T-helper 17 cell (primary cell): ENCODE measurements around the gene OR9Q2. TPM values are rescaled to one million over a fixed set of nuclear protein-coding genes. Genes with fewer than 3 reads are reported as not detected.

ENCODE experiments used
- ATAC-seq: fragments of 150-1000 bp; cut with Tn5 transposase; 2 replicates; pipeline ENCODE4 v1.10.0; 2021; ENCODE audit warnings: mild to moderate bottlenecking, moderate library complexity
- DNase-seq, 3 donors: peaks; one replicate each; pipeline versions ENCODE4 v3.0.0 to v3.0.0-alpha.2; 2020 to 2021
- H3K9me3 ChIP-seq: one replicate; pipeline ENCODE4 v1.7.0; 2013; ENCODE audit warnings: low read length, mild to moderate bottlenecking; ENCODE audit not compliant: control insufficient read depth, poor library complexity, severe bottlenecking
- H3K27ac Mint-ChIP-seq: one replicate; pipeline ENCODE4 v1.8.0; 2022; ENCODE audit warnings: mild to moderate bottlenecking, moderate library complexity, mixed read lengths
- H3K27me3 Mint-ChIP-seq: one replicate; pipeline ENCODE4 v1.8.0; 2022; ENCODE audit warnings: mixed read lengths
- H3K36me3 Mint-ChIP-seq: one replicate; pipeline ENCODE4 v1.8.0; 2022; ENCODE audit warnings: low read depth, mixed read lengths
- H3K4me1 Mint-ChIP-seq: one replicate; pipeline ENCODE4 v1.8.0; 2022; ENCODE audit warnings: mild to moderate bottlenecking, mixed read lengths
- H3K4me3 Mint-ChIP-seq: one replicate; pipeline ENCODE4 v1.8.0; 2022; ENCODE audit warnings: mild to moderate bottlenecking, moderate library complexity, mixed read lengths
- total RNA-seq, 4 donors: library from RNA in 2 of 4; stranded (reverse) in 2 of 4; gene quantifications; one replicate each; pipeline ENCODE4 v1.2.3 and lab custom pipeline; 2022 to 2026

The OR9Q2 gene
- total RNA-seq (not detected), total RNA-seq (lab: John Stamatoyannopoulos, UW) (0 reads per million in 2 donors)

- Mint-ChIP-seq H3K4me1 (no peaks in the 10 kb centered on the region), H3K36me3 (no peaks in the 10 kb centered on the region), H3K27me3 (no peaks in the 10 kb centered on the region), H3K27ac (no peak within 1 kb of the TSS), H3K4me3 (no peak within 1 kb of the TSS)
- DNase-seq (no peak), ATAC-seq (no peak)
- H3K9me3 ChIP-seq, result no peaks in the 10 kb centered on the region
Measured at GRCh38 chr11:58188770-58189169, at the start of gene OR9Q2. OR9Q2 (plus strand) TSS chr11:58189070; CDS start chr11:58190491, 1,421 bp downstream.

GRCh38 chr11:58142761-58143160 is 46.1 kb upstream of the OR9Q2 start:
- DNase-seq (no peak), ATAC-seq (no peak)
- Mint-ChIP-seq H3K27ac (no peak overlapping the region), H3K36me3 (peaks cover 2% of the 10 kb centered on the region), H3K4me1 (no peaks in the 10 kb centered on the region), H3K27me3 (peaks cover 6% of the 10 kb centered on the region), H3K4me3 (no peak overlapping the region)
- H3K9me3 ChIP-seq, result no peaks in the 10 kb centered on the region

GRCh38 chr11:58152781-58153180 is 36.1 kb upstream of the OR9Q2 start:
- Mint-ChIP-seq H3K36me3 (no peaks in the 10 kb centered on the region), H3K27ac (no peak overlapping the region), H3K27me3 (peaks cover 39% of the 10 kb centered on the region), H3K4me3 (no peak overlapping the region), H3K4me1 (no peaks in the 10 kb centered on the region)
- DNase-seq, result no peak
- H3K9me3 ChIP-seq, result no peaks in the 10 kb centered on the region
- ATAC-seq, result no peak

- H3K4me3 Mint-ChIP-seq, result no peak overlapping the region
- ATAC-seq (no peak), DNase-seq (no peak)
- peaks cover 34% of the 10 kb centered on the region for H3K27me3 Mint-ChIP-seq
- H3K27ac Mint-ChIP-seq, result no peak overlapping the region
- no peaks in the 10 kb centered on the region for H3K36me3 Mint-ChIP-seq
- peaks cover 2% of the 10 kb centered on the region for H3K4me1 Mint-ChIP-seq
- H3K9me3 ChIP-seq, result no peaks in the 10 kb centered on the region
Measured at GRCh38 chr11:58164389-58164788, 24.5 kb upstream of the OR9Q2 start.

- H3K4me3 Mint-ChIP-seq, result no peak overlapping the region
- H3K27ac Mint-ChIP-seq, result no peak overlapping the region
- DNase-seq (no peak), ATAC-seq (no peak)
- H3K27me3 Mint-ChIP-seq, result peaks cover 40% of the 10 kb centered on the region
- H3K4me1 Mint-ChIP-seq, result peaks cover 5% of the 10 kb centered on the region
- H3K9me3 ChIP-seq, result no peaks in the 10 kb centered on the region
- H3K36me3 Mint-ChIP-seq, result no peaks in the 10 kb centered on the region
Measured at GRCh38 chr11:58164990-58165389, 23.9 kb upstream of the OR9Q2 start.

GRCh38 chr11:58165504-58166106 is 23.3 kb upstream of the OR9Q2 start:
- no peak overlapping the region for H3K4me3 Mint-ChIP-seq
- no peak overlapping the region for H3K27ac Mint-ChIP-seq
- DNase-seq, result no peak
- H3K9me3 ChIP-seq, result no peaks in the 10 kb centered on the region
- no peaks in the 10 kb centered on the region for H3K36me3 Mint-ChIP-seq
- peaks cover 5% of the 10 kb centered on the region for H3K4me1 Mint-ChIP-seq
- peaks cover 41% of the 10 kb centered on the region for H3K27me3 Mint-ChIP-seq
- ATAC-seq, result no peak

GRCh38 chr11:58177409-58178054 is 11.3 kb upstream of the OR9Q2 start:
- H3K36me3 Mint-ChIP-seq, result no peaks in the 10 kb centered on the region
- no peaks in the 10 kb centered on the region for H3K9me3 ChIP-seq
- H3K27ac Mint-ChIP-seq, result no peak overlapping the region
- no peak overlapping the region for H3K4me3 Mint-ChIP-seq
- no peaks in the 10 kb centered on the region for H3K4me1 Mint-ChIP-seq
- ATAC-seq (no peak), DNase-seq (no peak)
- H3K27me3 Mint-ChIP-seq, result peaks cover 28% of the 10 kb centered on the region

- H3K27ac Mint-ChIP-seq, result no peak overlapping the region
- H3K4me1 Mint-ChIP-seq, result no peaks in the 10 kb centered on the region
- H3K4me3 Mint-ChIP-seq, result no peak overlapping the region
- no peaks in the 10 kb centered on the region for H3K36me3 Mint-ChIP-seq
- no peaks in the 10 kb centered on the region for H3K9me3 ChIP-seq
- DNase-seq (no peak), ATAC-seq (no peak)
- H3K27me3 Mint-ChIP-seq, result peaks cover 28% of the 10 kb centered on the region
Measured at GRCh38 chr11:58178444-58178843, 10.4 kb upstream of the OR9Q2 start.

GRCh38 chr11:58179648-58180047 is 9.2 kb upstream of the OR9Q2 start:
- peaks cover 28% of the 10 kb centered on the region for H3K27me3 Mint-ChIP-seq
- H3K9me3 ChIP-seq, result no peaks in the 10 kb centered on the region
- DNase-seq (no peak), ATAC-seq (no peak)
- no peak overlapping the region for H3K27ac Mint-ChIP-seq
- H3K4me1 Mint-ChIP-seq, result no peaks in the 10 kb centered on the region
- no peak overlapping the region for H3K4me3 Mint-ChIP-seq
- H3K36me3 Mint-ChIP-seq, result no peaks in the 10 kb centered on the region

- ATAC-seq (no peak), DNase-seq (no peak)
- Mint-ChIP-seq H3K4me3 (no peak overlapping the region), H3K27me3 (no peaks in the 10 kb centered on the region), H3K36me3 (no peaks in the 10 kb centered on the region), H3K27ac (no peak overlapping the region), H3K4me1 (no peaks in the 10 kb centered on the region)
- no peaks in the 10 kb centered on the region for H3K9me3 ChIP-seq
Measured at GRCh38 chr11:58186938-58187337, 1.9 kb upstream of the OR9Q2 start.

- no peaks in the 10 kb centered on the region for H3K9me3 ChIP-seq
- DNase-seq (no peak), ATAC-seq (no peak)
- H3K36me3 Mint-ChIP-seq, result no peaks in the 10 kb centered on the region
- H3K27ac Mint-ChIP-seq, result no peak overlapping the region
- H3K27me3 Mint-ChIP-seq, result no peaks in the 10 kb centered on the region
- H3K4me3 Mint-ChIP-seq, result no peak overlapping the region
- no peaks in the 10 kb centered on the region for H3K4me1 Mint-ChIP-seq
Measured at GRCh38 chr11:58192229-58192628, 3.4 kb downstream of the OR9Q2 start.

GRCh38 chr11:58193391-58193790 is 4.5 kb downstream of the OR9Q2 start:
- no peak overlapping the region for H3K27ac Mint-ChIP-seq
- H3K4me1 Mint-ChIP-seq, result no peaks in the 10 kb centered on the region
- H3K27me3 Mint-ChIP-seq, result no peaks in the 10 kb centered on the region
- ATAC-seq (no peak), DNase-seq (no peak)
- no peaks in the 10 kb centered on the region for H3K9me3 ChIP-seq
- no peaks in the 10 kb centered on the region for H3K36me3 Mint-ChIP-seq
- no peak overlapping the region for H3K4me3 Mint-ChIP-seq

GRCh38 chr11:58195939-58196338 is 7.1 kb downstream of the OR9Q2 start:
- H3K4me3 Mint-ChIP-seq, result no peak overlapping the region
- H3K36me3 Mint-ChIP-seq, result no peaks in the 10 kb centered on the region
- H3K27ac Mint-ChIP-seq, result no peak overlapping the region
- no peak for ATAC-seq
- no peaks in the 10 kb centered on the region for H3K9me3 ChIP-seq
- H3K4me1 Mint-ChIP-seq, result no peaks in the 10 kb centered on the region
- no peaks in the 10 kb centered on the region for H3K27me3 Mint-ChIP-seq
- DNase-seq, result no peak

- no peak for ATAC-seq
- Mint-ChIP-seq H3K27me3 (peaks cover 7% of the 10 kb centered on the region), H3K4me3 (no peak overlapping the region), H3K27ac (no peak overlapping the region), H3K36me3 (no peaks in the 10 kb centered on the region), H3K4me1 (no peaks in the 10 kb centered on the region)
- no peak for DNase-seq
- H3K9me3 ChIP-seq, result no peaks in the 10 kb centered on the region
Measured at GRCh38 chr11:58199271-58199670, 10.4 kb downstream of the OR9Q2 start.
